IPS-18a (cell line): ENCODE results near the gene NACAD.

Experiments used
- H3K27ac ChIP-seq: one replicate; pipeline ENCODE4 v1.5.1; 2013; ENCODE audit warnings: low read length
- H3K27me3 ChIP-seq: one replicate; pipeline ENCODE4 v1.6.1; 2013; ENCODE audit warnings: mild to moderate bottlenecking, low read length; ENCODE audit not compliant: control insufficient read depth, insufficient read depth
- H3K36me3 ChIP-seq: one replicate; pipeline ENCODE4 v1.6.1; 2013; ENCODE audit warnings: low read depth, low read length; ENCODE audit not compliant: control insufficient read depth
- H3K4me1 ChIP-seq: one replicate; pipeline ENCODE4 v1.6.1; 2013; ENCODE audit warnings: low read depth, low read length; ENCODE audit not compliant: control insufficient read depth
- H3K4me3 ChIP-seq: one replicate; pipeline ENCODE4 v1.5.1; 2013; ENCODE audit warnings: low read length
- H3K9ac ChIP-seq: one replicate; pipeline ENCODE4 v1.6.1; 2013; ENCODE audit warnings: mild to moderate bottlenecking, low read length, moderate library complexity
- H3K9me3 ChIP-seq: one replicate; pipeline ENCODE4 v1.6.1; 2013; ENCODE audit warnings: low read depth, low read length; ENCODE audit not compliant: control insufficient read depth

The NACAD gene

DNA sequence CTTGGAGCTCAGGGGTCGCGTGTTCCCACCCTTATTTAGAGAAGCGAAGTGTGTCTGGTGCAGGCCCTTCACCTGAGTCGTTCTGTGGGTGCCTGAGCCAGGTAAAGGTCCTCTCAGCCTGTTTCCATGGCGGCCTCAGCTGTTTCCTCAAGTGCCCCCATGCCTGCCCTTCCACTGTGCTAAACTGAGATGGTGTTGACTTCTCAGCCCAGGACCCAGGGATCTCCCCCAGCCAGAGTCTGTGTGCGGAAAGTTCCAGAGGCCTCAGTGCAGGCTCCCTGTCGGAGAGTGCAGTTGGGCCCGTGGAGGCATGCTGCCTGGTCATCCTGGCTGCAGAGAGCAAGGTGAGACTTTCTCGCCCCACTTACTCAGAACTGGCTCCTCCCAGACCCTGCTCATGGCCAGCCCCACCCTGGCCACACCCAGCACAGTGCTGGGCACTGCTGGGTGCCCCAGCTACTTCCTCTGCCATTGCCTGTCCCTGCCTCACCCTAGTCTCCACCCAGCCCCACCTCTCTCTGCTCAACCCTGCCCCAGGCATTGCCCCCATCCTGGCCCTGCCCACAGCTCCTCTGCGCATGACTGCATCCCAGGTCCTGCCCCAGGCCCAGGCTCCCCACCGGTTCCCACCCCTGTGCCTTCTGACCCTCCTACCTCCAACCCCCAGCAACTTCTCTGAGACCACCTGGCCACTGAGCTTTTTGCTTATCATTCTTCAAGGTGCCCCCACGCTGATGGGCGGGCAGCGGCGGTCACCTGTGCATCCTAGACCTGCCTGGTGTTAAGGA, 20.3 kb downstream of the NACAD start:
- Histone ChIP-seq H3K36me3 (peaks cover 33% of the 10 kb centered on the region), H3K4me3 (no peak overlapping the region), H3K4me1 (no peaks in the 10 kb centered on the region), H3K27me3 (no peaks in the 10 kb centered on the region), H3K27ac (no peak overlapping the region), H3K9me3 (no peaks in the 10 kb centered on the region), H3K9ac (no peak overlapping the region)

DNA sequence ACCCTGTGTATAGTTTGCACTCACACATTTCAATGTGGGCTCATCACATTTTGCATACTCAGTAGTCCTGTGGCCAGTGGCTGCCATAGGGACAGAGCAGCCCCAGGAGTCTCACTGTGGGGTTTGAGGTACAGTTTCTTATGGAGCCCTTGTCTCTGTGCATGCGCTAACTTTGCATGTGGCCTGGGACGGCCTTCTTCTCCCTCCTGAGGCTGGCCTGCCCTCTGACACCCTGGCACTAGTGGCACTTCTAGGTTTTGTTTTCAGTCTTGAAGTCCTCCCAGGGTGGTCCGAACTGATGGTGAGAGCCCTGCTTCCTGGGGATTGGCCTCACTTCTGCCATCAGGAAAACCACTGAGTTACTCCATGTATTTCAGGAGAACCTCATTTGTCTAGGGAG, 21.2 kb downstream of the NACAD start:
- Histone ChIP-seq H3K27me3 (no peaks in the 10 kb centered on the region), H3K27ac (no peak overlapping the region), H3K36me3 (peaks cover 25% of the 10 kb centered on the region), H3K9ac (no peak overlapping the region), H3K9me3 (no peaks in the 10 kb centered on the region), H3K4me1 (no peaks in the 10 kb centered on the region), H3K4me3 (no peak overlapping the region)

DNA sequence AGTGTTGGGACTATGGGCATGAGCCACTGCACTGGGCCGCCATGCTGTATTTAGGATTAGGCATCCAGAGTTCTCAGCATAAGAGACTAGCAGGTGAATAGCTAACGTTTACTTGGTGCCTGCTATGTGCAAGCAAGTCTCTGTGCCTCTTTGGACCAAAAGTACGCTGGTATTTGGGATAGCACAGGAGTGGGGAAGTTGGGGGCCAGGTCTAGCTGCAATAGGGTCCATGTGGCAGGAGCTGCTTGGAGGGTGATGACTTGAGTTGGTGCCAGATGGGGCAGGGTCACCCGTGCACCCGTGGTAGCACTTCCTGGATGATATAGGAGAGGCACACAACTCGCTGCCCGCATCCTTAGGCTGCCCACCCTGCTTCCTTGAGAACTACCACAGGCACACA, 22.4 kb downstream of the NACAD start:
- H3K9ac ChIP-seq, result no peak overlapping the region
- no peaks in the 10 kb centered on the region for H3K27me3 ChIP-seq
- H3K4me1 ChIP-seq, result no peaks in the 10 kb centered on the region
- no peak overlapping the region for H3K27ac ChIP-seq
- H3K9me3 ChIP-seq, result no peaks in the 10 kb centered on the region
- H3K4me3 ChIP-seq, result no peak overlapping the region
- H3K36me3 ChIP-seq, result peaks cover 17% of the 10 kb centered on the region

DNA sequence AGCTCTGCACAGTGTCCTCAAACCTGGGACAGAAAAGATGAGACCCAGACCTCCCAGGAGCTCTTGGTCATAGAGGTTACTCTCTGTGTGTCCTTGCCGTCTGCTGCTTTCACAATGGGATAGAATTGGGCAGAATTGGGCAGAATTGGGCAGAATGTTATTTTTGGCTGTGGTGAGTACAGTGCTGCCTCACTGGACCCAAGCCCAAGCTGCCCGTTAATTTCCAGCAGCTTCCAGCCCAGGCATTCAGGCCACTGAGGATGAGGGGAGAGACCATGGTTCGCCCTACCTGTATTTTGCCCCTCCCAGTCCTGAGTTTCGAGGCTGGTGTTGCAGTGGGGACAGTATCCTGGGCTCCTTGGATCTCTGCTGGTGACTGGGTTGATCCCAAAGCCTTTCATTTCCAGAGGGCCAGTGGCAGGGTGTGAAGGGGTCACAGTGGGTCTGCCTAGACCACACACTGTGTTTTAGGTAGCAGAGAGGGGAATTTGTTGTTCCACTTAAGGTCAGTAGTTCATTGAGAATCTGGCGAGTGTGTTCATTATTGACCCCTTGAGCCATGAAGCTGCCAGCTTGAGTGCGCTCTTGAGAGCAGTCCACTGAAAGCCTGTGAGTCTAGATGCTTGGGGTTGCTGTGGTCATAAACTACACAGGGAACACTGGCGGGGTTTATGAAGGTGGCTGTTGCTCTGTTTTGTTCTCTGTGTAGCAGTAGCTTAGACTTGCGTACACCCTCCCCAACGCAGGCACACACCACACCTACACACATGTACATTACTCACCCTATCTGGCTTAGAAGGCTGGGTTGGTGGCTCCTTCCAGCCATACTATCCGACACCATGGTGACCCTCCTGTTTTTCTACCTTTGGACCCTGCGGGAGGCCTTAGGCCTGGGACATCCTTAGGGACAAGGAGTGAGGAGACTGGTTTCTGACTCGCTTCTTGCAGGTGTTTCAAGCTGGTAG, 23.5 kb downstream of the NACAD start:
- Histone ChIP-seq H3K9me3 (no peaks in the 10 kb centered on the region), H3K27ac (no peak overlapping the region), H3K4me3 (no peak overlapping the region), H3K27me3 (no peaks in the 10 kb centered on the region), H3K36me3 (peaks cover 17% of the 10 kb centered on the region), H3K4me1 (no peaks in the 10 kb centered on the region), H3K9ac (no peak overlapping the region)

DNA sequence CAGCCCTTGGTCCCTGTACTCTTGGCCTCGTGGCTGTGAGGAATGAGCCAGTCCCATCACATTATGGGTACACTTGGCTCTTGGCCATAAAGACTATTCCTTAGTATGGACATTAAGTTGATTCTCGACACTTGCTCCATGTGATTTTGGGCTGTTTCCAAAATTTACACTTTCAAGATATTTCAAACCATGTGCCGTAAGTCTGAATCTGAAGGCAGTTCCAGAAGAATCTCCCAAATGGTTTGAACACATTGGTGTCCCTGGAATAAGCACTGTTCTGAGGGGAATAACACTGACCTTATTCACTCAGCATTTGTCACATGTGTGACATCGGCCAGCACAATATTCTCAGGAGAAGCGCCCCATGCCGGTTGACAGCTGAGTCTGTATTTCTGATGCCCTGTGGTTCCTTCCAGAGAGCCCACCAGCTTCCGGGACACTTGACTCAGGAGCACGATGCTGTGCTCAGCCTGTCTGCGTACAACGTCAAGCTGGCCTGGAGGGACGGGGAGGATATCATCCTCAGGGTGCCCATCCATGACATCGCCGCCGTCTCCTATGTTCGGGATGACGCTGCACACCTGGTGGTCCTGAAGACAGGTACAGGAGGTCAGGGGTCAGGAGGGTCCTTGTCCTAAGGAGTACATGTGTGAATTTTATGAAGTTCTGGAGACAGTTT, 24.6 kb downstream of the NACAD start:
- Histone ChIP-seq H3K36me3 (peaks cover 10% of the 10 kb centered on the region), H3K9ac (no peak overlapping the region), H3K9me3 (no peaks in the 10 kb centered on the region), H3K27ac (no peak overlapping the region), H3K4me3 (no peak overlapping the region), H3K4me1 (no peaks in the 10 kb centered on the region), H3K27me3 (no peaks in the 10 kb centered on the region)

DNA sequence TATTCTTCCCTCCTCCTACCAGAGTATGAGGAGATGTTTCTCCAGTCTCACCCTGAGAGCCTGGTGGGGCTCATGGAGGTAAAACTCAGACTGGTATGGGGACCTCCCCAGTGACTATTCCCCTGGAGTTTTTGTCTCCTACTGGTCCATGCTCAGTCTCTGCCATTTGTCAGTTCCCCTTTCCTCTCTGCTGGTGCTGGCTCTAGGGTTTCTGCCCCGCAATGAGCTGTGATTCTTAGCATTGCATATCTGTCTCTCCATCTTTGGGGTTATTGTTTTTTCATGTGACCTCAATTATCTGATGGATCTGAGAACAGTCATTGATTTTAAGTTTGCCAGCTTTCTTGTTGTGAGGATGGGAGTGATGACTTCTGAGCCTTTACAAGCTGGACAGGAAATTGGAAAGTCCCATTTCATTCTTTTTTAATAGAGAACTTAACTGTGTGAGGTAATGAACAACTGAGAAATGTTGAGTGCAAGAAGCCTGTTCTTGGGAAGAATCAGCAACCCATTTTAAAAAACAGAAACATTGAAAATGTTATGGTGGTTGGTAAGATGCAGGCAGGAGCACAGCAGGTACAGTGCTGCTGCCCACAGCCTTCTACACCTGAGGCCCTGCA, 26.9 kb downstream of the NACAD start:
- no peaks in the 10 kb centered on the region for H3K4me1 ChIP-seq

DNA sequence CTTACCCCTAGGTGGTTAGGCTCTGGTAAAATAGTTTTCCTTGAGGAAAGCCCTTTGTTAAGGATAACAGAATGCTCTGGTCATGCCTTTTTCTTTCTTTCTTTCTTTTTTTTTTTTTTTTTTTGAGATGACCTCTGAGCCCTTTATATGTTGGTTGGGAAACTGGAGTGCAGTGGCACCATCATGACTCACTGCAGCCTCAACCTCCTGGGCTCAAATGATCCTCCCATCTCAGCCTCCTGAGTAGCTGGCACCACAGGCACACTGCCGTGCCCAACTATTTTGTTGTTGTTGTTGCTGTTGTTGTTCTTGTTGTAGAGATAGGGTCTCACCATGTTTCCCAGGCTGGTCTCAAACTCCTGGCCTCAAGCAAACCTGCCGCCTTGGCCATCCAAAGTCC, 27.4 kb downstream of the NACAD start:
- H3K36me3 ChIP-seq, result peaks cover 10% of the 10 kb centered on the region
- no peaks in the 10 kb centered on the region for H3K27me3 ChIP-seq
- no peaks in the 10 kb centered on the region for H3K9me3 ChIP-seq
- no peak overlapping the region for H3K9ac ChIP-seq
- H3K4me1 ChIP-seq, result no peaks in the 10 kb centered on the region
- H3K27ac ChIP-seq, result no peak overlapping the region
- H3K4me3 ChIP-seq, result no peak overlapping the region

More for the DNA sequence above, 26.9 kb downstream of the NACAD start:
- Histone ChIP-seq H3K27me3 (no peaks in the 10 kb centered on the region), H3K9ac (no peak overlapping the region), H3K36me3 (peaks cover 10% of the 10 kb centered on the region), H3K27ac (no peak overlapping the region), H3K9me3 (no peaks in the 10 kb centered on the region), H3K4me3 (no peak overlapping the region)

DNA sequence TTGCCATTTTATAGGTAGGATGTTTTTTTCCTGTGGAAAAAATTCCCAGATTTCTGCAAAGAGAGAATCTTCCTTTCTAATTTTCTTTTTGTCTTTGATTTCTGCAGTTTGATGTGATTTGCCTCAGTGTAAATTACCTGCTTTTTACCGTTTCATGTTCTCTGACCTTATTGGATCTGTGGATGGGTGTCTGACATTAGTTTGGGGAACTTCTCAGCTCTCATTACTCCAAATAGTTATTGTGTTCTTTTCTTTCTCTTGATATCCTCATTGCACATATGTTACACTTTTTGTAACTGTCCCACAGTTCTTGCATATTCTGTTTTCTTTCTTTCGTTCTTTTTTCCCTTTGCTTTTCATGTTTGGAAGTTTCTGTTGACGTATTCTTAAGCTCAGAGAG, 28.5 kb downstream of the NACAD start:
- Histone ChIP-seq H3K9ac (no peak overlapping the region), H3K27ac (no peak overlapping the region), H3K4me3 (no peak overlapping the region), H3K9me3 (no peaks in the 10 kb centered on the region), H3K27me3 (no peaks in the 10 kb centered on the region), H3K4me1 (no peaks in the 10 kb centered on the region), H3K36me3 (peaks cover 10% of the 10 kb centered on the region)

DNA sequence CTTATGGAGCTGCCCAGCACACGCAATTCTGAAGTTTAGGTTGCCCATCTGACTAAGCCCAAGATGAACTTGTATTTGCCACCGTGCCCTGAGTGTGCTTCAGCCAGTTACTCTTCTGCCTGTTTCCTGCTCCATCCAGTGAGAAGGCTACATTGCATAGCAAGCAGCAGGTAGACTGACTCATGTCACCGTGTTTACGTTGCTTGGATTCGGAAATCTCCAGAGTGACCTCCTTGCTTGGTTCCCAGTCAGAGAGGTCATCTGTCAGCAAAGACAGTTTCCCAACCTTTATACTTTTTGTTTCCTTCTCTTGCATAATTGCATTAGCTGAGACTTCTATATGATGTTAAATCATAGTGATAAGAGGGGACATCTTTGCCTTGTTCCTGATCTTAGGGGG, 30.9 kb downstream of the NACAD start:
- Histone ChIP-seq H3K36me3 (no peaks in the 10 kb centered on the region), H3K4me3 (no peak overlapping the region), H3K9me3 (no peaks in the 10 kb centered on the region), H3K27me3 (no peaks in the 10 kb centered on the region), H3K9ac (no peak overlapping the region), H3K4me1 (no peaks in the 10 kb centered on the region), H3K27ac (no peak overlapping the region)

DNA sequence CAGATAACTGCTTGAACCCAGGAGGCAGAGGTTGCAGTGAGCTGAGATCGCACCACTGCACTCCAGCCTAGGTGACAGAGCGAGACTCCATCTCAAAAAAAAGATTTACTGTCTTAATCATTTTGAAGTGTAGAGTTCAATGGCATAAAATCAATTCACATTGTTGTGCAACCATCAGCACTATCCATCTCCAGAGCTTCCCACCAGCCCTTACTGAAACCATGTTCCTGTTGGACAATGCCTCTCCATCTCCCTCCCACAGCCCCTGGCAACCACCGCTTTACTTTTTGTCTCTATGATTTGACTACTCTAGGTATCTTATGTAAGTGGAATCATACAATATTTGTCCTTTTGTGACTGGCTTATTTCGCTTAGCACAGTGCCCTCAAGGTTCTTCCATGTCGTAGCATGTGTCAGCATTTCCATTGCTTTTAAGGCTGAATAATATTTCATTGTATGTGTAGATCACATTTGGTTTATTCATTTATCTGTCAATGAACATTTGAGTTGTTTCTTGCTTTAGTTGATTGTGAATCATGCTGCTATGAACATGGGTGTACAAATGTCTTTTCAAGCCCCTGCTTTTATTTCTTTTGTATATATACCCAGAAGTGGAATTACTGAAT, 33.1 kb downstream of the NACAD start:
- no peaks in the 10 kb centered on the region for H3K9me3 ChIP-seq
- H3K36me3 ChIP-seq, result no peaks in the 10 kb centered on the region
- H3K4me3 ChIP-seq, result no peak overlapping the region
- H3K27ac ChIP-seq, result no peak overlapping the region
- no peaks in the 10 kb centered on the region for H3K4me1 ChIP-seq
- no peak overlapping the region for H3K9ac ChIP-seq
- no peaks in the 10 kb centered on the region for H3K27me3 ChIP-seq

DNA sequence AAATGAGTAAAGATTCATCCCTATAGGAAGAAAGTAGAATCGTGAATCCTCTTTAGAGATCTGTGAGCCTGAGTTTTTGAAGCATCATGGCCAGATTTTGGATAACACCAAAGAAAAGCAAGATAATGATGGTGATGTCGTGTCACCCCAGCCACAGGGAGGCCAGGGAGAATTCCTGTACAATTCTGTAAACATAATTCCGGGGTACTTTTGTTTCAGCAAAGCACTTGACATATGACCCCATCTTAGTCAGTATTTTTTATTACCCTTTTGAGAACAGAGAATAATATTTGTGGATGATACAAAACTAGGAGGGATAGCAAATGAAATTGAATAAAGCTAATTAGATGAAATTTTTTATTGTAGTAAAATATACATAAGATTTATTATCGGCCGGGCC, 33.8 kb downstream of the NACAD start:
- Histone ChIP-seq H3K9ac (no peak overlapping the region), H3K4me3 (no peak overlapping the region), H3K36me3 (no peaks in the 10 kb centered on the region), H3K27me3 (no peaks in the 10 kb centered on the region), H3K27ac (no peak overlapping the region), H3K9me3 (no peaks in the 10 kb centered on the region), H3K4me1 (no peaks in the 10 kb centered on the region)
